Upper lobe of right lung (tissue), 1 donor: ENCODE data around the gene CDYL. TPM values are rescaled to one million over a fixed set of nuclear protein-coding genes. Genes with fewer than 3 reads are reported as not detected.

Experiments
- ATAC-seq: fragments of 200-7000 bp; cut with Tn5 transposase; one replicate; pipeline ENCODE4 v1.9.1; 2020; ENCODE audit warnings: mild to moderate bottlenecking, moderate library complexity
- DNase-seq: peaks from one replicate; pipeline ENCODE4 v3.0.0-alpha.2; 2020
- H3K27ac ChIP-seq: fragments of 200-600 bp; one replicate; pipeline ENCODE4 v1.8.0; 2022
- H3K27me3 ChIP-seq: fragments of 200-600 bp; one replicate; pipeline ENCODE4 v1.8.0; 2022; ENCODE audit warnings: mild to moderate bottlenecking
- H3K36me3 ChIP-seq: fragments of 200-600 bp; one replicate; pipeline ENCODE4 v1.8.0; 2022
- H3K4me1 ChIP-seq: fragments of 200-600 bp; one replicate; pipeline ENCODE4 v1.8.0; 2022
- H3K4me3 ChIP-seq: fragments of 200-600 bp; one replicate; pipeline ENCODE4 v1.8.0; 2022; ENCODE audit warnings: mild to moderate bottlenecking
- H3K9me3 ChIP-seq: fragments of 200-600 bp; one replicate; pipeline ENCODE4 v1.8.0; 2022
- intact Hi-C: fragments of 100-400 bp; cut with DNase I; formaldehyde crosslinking; loops from one replicate; pipeline ENCODE4 v1.11.0; 2022
- total RNA-seq: library from RNA; stranded (reverse); fragmentation: NEBNext Ultra II Directional; extraction: Animal tissue kit (Norgen Biotek cat#: 25700); gene quantifications from one replicate; pipeline ENCODE4 v1.2.1, GENCODE V29; 2021
- TF ChIP-seq, protein P1 (sequence below): fragments of 200-600 bp; IDR thresholded peaks from one replicate; pipeline ENCODE4 v1.8.0; 2022; ENCODE audit warnings: antibody characterized with exemption
- donor health status: DM: no; HTN: yes; CAD: no; lungs with severe emphysema.

CDYL gene
- total RNA-seq, 1 donor from 2014 or later, result 40.8 TPM

DNA sequence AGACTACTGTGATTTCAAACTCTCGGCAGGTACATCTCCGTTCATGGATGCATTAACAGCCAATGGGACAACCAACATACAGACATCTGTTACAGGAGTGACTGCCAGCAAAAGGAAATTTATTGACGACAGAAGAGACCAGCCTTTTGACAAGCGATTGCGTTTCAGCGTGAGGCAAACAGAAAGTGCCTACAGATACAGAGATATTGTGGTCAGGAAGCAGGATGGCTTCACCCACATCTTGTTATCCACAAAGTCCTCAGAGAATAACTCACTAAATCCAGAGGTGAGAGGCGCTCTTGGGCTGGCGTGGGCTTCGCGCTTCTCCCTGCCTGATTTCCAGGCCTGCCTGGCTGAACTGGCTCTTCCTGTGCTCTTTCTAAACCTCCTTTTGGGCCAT is 159.3 kb downstream of the CDYL start:
- no peak for DNase-seq
- no peak for ATAC-seq
- H3K27me3 ChIP-seq, result no peaks in the 10 kb centered on the region
- no peaks in the 10 kb centered on the region for H3K36me3 ChIP-seq
- H3K4me3 ChIP-seq, result no peak overlapping the region
- no peak overlapping the region for H3K27ac ChIP-seq
- no peaks in the 10 kb centered on the region for H3K4me1 ChIP-seq
- intact Hi-C loops, result no loop called here
- TF ChIP-seq, protein P1, sequence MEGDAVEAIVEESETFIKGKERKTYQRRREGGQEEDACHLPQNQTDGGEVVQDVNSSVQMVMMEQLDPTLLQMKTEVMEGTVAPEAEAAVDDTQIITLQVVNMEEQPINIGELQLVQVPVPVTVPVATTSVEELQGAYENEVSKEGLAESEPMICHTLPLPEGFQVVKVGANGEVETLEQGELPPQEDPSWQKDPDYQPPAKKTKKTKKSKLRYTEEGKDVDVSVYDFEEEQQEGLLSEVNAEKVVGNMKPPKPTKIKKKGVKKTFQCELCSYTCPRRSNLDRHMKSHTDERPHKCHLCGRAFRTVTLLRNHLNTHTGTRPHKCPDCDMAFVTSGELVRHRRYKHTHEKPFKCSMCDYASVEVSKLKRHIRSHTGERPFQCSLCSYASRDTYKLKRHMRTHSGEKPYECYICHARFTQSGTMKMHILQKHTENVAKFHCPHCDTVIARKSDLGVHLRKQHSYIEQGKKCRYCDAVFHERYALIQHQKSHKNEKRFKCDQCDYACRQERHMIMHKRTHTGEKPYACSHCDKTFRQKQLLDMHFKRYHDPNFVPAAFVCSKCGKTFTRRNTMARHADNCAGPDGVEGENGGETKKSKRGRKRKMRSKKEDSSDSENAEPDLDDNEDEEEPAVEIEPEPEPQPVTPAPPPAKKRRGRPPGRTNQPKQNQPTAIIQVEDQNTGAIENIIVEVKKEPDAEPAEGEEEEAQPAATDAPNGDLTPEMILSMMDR, result no peak
- no peaks in the 10 kb centered on the region for H3K9me3 ChIP-seq

DNA sequence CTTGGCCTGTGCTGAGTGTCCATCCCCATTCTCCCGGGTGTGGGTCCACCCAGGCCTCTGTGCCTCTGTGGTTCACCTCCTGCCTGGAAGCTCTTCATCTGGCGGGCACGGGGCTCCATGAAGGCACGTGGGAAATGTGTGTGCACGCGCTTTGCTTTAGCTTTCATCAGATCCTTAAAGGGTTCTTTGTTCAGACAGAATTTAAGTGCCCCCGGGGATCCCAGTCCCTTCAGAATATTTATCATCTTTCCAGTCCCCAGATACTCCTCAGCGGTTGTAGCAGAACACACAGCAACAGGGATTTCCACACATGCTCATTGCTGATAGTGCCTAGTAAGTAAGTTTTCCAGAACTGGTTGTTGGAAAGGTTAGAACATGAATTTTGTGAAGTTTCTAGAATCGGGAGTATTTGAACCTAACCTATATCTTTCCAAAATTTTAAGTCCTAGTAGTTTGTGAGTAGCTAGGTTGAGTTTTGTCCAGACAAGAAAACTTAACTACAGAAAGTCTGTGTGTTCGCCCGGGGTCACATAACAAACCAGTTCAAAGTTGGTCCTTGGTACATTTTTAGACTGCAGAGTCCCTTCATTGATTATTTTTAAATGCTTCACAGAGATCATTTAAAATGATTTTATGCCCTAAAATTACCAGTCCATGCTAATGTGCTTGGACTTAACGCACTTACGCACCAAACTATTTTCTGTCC is 159.9 kb downstream of the CDYL start:
- H3K36me3 ChIP-seq, result no peaks in the 10 kb centered on the region
- no peaks in the 10 kb centered on the region for H3K9me3 ChIP-seq
- no peaks in the 10 kb centered on the region for H3K4me1 ChIP-seq
- no peaks in the 10 kb centered on the region for H3K27me3 ChIP-seq
- H3K4me3 ChIP-seq, result no peak overlapping the region
- no peak overlapping the region for H3K27ac ChIP-seq
- DNase-seq, result no peak
- intact Hi-C loops, result no loop called here
- ATAC-seq, result no peak
- TF ChIP-seq, protein P1, result no peak

DNA sequence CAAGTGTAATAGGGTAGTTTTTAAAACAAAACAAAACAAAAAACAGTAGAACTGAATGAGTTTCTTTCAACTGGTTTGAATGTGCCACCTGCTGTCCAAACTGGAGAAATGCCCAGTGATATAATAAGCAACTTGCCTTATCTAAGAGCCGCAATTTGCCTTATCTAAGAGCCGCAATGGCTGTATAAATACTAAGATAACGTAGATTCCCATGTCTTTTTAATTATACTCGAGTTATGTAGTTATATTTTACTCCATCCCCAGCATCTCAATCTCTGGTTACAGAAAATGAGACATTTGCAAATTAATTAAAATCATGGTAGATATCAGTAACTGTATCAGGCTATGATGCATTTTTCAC is 160.5 kb downstream of the CDYL start:
- TF ChIP-seq, protein P1, result peak; percentile 61
- no peaks in the 10 kb centered on the region for H3K9me3 ChIP-seq
- ATAC-seq (peak; percentile 57), DNase-seq (no peak)
- intact Hi-C loops, result no loop called here
- H3K4me3 ChIP-seq, result no peak overlapping the region
- H3K27me3 ChIP-seq, result no peaks in the 10 kb centered on the region
- H3K4me1 ChIP-seq, result peaks cover under 1% of the 10 kb centered on the region
- no peaks in the 10 kb centered on the region for H3K36me3 ChIP-seq
- no peak overlapping the region for H3K27ac ChIP-seq

DNA sequence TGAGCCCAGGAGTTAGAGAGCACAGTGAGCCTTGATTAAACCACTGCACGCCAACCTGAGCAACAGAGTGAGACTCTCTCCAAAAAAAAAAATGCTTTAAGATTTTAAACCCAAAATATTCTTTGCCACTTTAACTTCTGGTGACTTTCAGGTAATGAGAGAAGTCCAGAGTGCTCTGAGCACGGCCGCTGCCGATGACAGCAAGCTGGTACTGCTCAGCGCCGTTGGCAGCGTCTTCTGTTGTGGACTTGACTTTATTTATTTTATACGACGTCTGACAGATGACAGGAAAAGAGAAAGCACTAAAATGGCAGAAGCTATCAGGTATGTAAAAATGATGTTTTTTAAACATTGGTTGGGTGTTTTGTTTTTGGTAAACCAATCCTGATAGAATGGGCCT is 161.2 kb downstream of the CDYL start:
- H3K4me1 ChIP-seq, result peaks cover 8% of the 10 kb centered on the region
- H3K4me3 ChIP-seq, result no peak overlapping the region
- DNase-seq, result no peak
- TF ChIP-seq, protein P1, result no peak
- intact Hi-C loops, result no loop called here
- no peaks in the 10 kb centered on the region for H3K9me3 ChIP-seq
- H3K27me3 ChIP-seq, result no peaks in the 10 kb centered on the region
- H3K27ac ChIP-seq, result no peak overlapping the region
- no peaks in the 10 kb centered on the region for H3K36me3 ChIP-seq
- ATAC-seq, result no peak

DNA sequence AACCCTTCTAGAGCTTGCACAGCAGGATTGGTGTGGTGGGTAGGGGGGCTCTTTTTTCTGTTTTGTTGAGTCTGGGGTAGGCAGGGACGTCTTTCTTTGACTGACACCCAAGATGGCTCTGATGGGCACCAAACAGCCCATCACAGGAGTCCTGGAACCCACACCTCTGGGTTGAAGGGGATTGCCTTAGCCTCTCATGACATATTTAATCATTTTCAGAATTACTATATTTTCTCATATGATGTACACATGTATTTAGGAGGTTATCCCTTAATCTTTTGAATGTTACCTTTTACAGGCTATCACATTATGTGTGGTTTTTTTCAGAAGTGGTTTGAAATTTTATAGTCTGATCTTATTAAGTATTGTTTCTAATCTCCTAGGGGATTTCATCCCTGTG is 163.0 kb downstream of the CDYL start:
- DNase-seq, result no peak
- Histone ChIP-seq H3K4me1 (peaks cover 16% of the 10 kb centered on the region), H3K27me3 (no peaks in the 10 kb centered on the region), H3K27ac (no peak overlapping the region), H3K9me3 (no peaks in the 10 kb centered on the region), H3K36me3 (no peaks in the 10 kb centered on the region), H3K4me3 (no peak overlapping the region)
- no peak for ATAC-seq
- TF ChIP-seq, protein P1, result no peak
- intact Hi-C loops, result no loop called here

DNA sequence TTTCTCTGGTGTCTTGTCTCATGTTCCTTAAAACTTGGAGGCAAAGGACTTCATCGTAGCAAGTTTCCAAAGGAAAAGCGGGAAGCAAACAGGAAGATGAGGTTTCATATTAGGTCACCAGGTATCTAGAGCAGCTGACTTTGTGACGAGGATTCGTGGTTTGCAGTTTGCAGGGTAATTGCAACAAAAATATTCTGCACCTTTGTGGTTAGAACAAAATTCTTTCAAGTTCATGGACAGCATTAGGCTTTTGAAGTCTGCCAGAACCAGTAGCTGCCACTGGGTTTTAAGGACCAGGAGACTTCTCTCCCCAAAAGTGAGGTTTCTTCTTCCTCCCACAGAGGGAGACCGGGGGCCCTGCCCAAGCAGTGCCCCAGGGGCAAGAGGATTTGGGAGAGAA is 164.2 kb downstream of the CDYL start:
- ATAC-seq (no peak), DNase-seq (no peak)
- no peaks in the 10 kb centered on the region for H3K9me3 ChIP-seq
- H3K4me3 ChIP-seq, result no peak overlapping the region
- peaks cover 16% of the 10 kb centered on the region for H3K4me1 ChIP-seq
- intact Hi-C loops, result no loop called here
- H3K36me3 ChIP-seq, result peaks cover 8% of the 10 kb centered on the region
- TF ChIP-seq, protein P1, result no peak
- no peaks in the 10 kb centered on the region for H3K27me3 ChIP-seq
- H3K27ac ChIP-seq, result no peak overlapping the region
